Neutrophil (primary cell): ENCODE data around the gene MUCL3.

Experiments
- H3K27ac ChIP-seq: fragments of 200-600 bp; sonication (generic); 2 replicates; pipeline ENCODE4 v1.5.1; 2016; ENCODE audit warnings: mild to moderate bottlenecking, moderate library complexity
- H3K27me3 ChIP-seq: fragments of 200-600 bp; sonication (generic); 2 replicates; pipeline ENCODE4 v1.6.0; 2016; ENCODE audit warnings: mild to moderate bottlenecking
- H3K36me3 ChIP-seq: fragments of 200-600 bp; sonication (generic); 2 replicates; pipeline ENCODE4 v1.5.1; 2017
- H3K4me1 ChIP-seq, 2 experiments: fragments of 200-600 bp in 1 of 2; sonication (generic) in 1 of 2; 1 replicate in 1 of 2; 2 replicates in 1 of 2; pipeline versions ENCODE4 v1.5.1 to v1.6.1; 2013 to 2016; ENCODE audit warnings: low read depth in 1 of 2, low read length in 1 of 2, mild to moderate bottlenecking in 1 of 2, moderate library complexity in 1 of 2; ENCODE audit not compliant: control insufficient read depth in 1 of 2, insufficient read depth in 1 of 2
- H3K4me3 ChIP-seq, 2 experiments: fragments of 200-600 bp in 1 of 2; sonication (generic) in 1 of 2; 1 replicate in 1 of 2; 2 replicates in 1 of 2; pipeline ENCODE4 v1.5.1; 2013 to 2016; ENCODE audit warnings: low read depth in 1 of 2, low read length in 1 of 2, mild to moderate bottlenecking in 1 of 2, moderate library complexity in 1 of 2
- H3K9me3 ChIP-seq: fragments of 200-600 bp; sonication (generic); 2 replicates; pipeline ENCODE4 v1.5.1; 2016
- TF ChIP-seq, protein P1 (sequence below): fragments of 200-600 bp; sonication (generic); IDR thresholded peaks from 2 replicates; pipeline ENCODE4 v1.5.1; 2016; ENCODE audit warnings: antibody characterized with exemption

MUCL3 gene

GRCh38 chr6:30914076-30914853 lies 26.5 kb upstream of the MUCL3 start, which contains the start of gene VARS2:
Gene VARS2 (plus strand): TSS chr6:30914238. CDS start chr6:30914837, 599 bp downstream.
- Histone ChIP-seq H3K4me3 (peak within 1 kb of the TSS; percentile 75 to 92), H3K27ac (peak within 1 kb of the TSS; percentile 35), H3K4me1 (peaks cover 15 to 16% of the 10 kb centered on the region in 2 experiments), H3K36me3 (peaks cover 23% of the 10 kb centered on the region), H3K27me3 (no peaks in the 10 kb centered on the region), H3K9me3 (no peaks in the 10 kb centered on the region)
- TF ChIP-seq, protein P1, sequence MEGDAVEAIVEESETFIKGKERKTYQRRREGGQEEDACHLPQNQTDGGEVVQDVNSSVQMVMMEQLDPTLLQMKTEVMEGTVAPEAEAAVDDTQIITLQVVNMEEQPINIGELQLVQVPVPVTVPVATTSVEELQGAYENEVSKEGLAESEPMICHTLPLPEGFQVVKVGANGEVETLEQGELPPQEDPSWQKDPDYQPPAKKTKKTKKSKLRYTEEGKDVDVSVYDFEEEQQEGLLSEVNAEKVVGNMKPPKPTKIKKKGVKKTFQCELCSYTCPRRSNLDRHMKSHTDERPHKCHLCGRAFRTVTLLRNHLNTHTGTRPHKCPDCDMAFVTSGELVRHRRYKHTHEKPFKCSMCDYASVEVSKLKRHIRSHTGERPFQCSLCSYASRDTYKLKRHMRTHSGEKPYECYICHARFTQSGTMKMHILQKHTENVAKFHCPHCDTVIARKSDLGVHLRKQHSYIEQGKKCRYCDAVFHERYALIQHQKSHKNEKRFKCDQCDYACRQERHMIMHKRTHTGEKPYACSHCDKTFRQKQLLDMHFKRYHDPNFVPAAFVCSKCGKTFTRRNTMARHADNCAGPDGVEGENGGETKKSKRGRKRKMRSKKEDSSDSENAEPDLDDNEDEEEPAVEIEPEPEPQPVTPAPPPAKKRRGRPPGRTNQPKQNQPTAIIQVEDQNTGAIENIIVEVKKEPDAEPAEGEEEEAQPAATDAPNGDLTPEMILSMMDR = peak; percentile 39

DNA sequence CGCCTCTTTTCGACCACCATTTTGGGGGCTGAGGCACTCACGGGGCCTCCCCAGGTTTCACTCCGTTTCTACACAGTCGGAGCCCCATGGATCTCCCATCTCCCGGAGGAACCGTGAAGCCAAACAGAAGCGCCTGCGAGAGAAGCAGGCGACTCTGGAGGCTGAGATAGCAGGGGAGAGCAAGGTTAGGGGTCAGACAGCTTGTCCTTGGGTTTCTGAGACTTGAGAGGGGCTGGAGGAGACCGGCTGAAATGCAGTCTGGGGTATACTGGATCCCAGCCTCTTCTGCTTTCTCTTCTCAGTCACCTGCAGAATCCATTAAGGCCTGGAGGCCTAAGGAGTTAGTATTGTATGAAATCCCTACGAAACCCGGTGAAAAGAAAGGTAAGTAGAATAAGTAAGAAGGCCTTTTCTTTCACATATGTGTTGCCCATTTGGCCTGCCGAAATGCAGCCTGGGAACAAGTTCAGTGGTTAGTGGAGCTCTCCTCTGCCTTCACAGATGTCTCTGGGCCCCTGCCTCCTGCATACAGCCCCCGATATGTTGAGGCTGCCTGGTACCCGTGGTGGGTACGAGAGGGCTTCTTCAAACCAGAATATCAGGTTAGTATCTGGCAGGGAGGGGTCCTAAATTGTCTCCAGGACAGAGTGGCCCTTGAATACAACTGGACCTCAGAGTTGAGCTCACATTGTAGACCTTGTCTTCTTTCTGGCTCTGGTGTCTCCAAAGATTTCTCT lies 25.8 kb upstream of the MUCL3 start:
- Histone ChIP-seq H3K36me3 (peaks cover 28% of the 10 kb centered on the region), H3K4me3 (peak overlapping the region; percentile 75 to 92), H3K4me1 (peaks cover 15 to 16% of the 10 kb centered on the region in 2 experiments), H3K9me3 (no peaks in the 10 kb centered on the region), H3K27me3 (no peaks in the 10 kb centered on the region), H3K27ac (no peak overlapping the region)
- TF ChIP-seq, protein P1 = no peak

- no peak overlapping the region for H3K27ac ChIP-seq
Measured at GRCh38 chr6:30915591-30915946, 25.2 kb upstream of the MUCL3 start.

DNA sequence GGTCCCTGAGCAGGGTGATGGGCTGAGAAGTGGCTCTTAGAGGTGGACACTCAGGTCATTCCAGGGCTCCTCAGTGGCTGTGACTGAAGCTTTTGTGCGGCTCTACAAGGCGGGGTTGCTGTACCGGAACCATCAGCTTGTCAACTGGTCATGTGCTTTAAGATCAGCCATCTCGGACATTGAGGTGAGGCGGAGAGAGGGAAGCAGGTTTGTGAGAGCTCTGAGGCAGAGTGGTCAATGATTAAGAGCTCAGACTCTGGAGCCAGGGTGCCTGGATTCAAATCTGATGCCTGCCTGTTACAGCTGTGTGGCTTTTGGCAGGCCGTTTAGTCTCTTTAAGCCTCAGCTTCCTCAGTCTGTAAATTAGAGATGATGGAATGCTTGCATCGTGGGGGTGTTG lies 23.7 kb upstream of the MUCL3 start:
- Histone ChIP-seq H3K27me3 (no peaks in the 10 kb centered on the region), H3K36me3 (peaks cover 34% of the 10 kb centered on the region), H3K9me3 (no peaks in the 10 kb centered on the region), H3K27ac (no peak overlapping the region), H3K4me1 (peaks cover 15 to 16% of the 10 kb centered on the region in 2 experiments), H3K4me3 (no peak overlapping the region)
- TF ChIP-seq, protein P1 = no peak

More at GRCh38 chr6:30915591-30915946, 25.2 kb upstream of the MUCL3 start:
- Histone ChIP-seq H3K4me3 (no peak overlapping the region), H3K9me3 (no peaks in the 10 kb centered on the region), H3K4me1 (peaks cover 15 to 16% of the 10 kb centered on the region in 2 experiments), H3K36me3 (peaks cover 30% of the 10 kb centered on the region), H3K27me3 (no peaks in the 10 kb centered on the region)
- TF ChIP-seq, protein P1 = no peak

DNA sequence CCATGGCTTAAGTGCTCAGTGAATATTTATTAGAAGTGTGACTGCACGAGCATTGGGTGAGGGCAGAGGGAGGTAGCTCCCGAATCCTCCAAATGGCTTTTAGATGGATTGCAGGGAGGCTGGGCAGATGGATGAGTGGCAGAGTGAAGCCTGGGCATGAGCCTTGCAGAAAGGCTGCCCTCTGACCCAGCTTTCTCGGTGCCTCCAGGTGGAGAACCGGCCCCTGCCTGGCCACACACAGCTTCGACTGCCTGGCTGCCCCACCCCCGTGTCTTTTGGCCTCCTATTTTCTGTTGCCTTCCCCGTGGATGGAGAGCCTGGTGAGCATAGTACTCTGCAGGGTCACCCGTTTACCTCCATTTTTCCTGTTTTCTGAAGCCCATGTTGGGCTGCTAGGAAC lies 23.3 kb upstream of the MUCL3 start:
- Histone ChIP-seq H3K9me3 (no peaks in the 10 kb centered on the region), H3K4me1 (peaks cover 15 to 16% of the 10 kb centered on the region in 2 experiments), H3K27me3 (no peaks in the 10 kb centered on the region), H3K4me3 (no peak overlapping the region), H3K27ac (no peak overlapping the region), H3K36me3 (peaks cover 34% of the 10 kb centered on the region)
- TF ChIP-seq, protein P1 = no peak
